BLaER1 treated with 17β-estradiol and CSF1 and Interleukin-3, amounts not matched to agents 10 nM and 100 nM (cell line): ENCODE data around the gene THG1L.
A peak's percentile ranks its signal among the peaks of the same experiment; 100 is the strongest.
"Not testable (repeated sequence)": the region's sequence is repeated elsewhere in the genome, so short reads cannot be mapped to it uniquely, and the experiment has no call there.

Experiments used
- H3K27ac ChIP-seq, 11 experiments: shearing (Covaris generic); formaldehyde crosslinking; 2 replicates each; pipeline ENCODE4 v1.8.1; 2022
- H3K27me3 ChIP-seq, 11 experiments: shearing (Covaris generic); formaldehyde crosslinking; 2 replicates each; pipeline ENCODE4 v1.8.1; 2022
- H3K36me3 ChIP-seq, 11 experiments: shearing (Covaris generic); formaldehyde crosslinking; 2 replicates each; pipeline ENCODE4 v1.8.1; 2022
- H3K4me1 ChIP-seq, 10 experiments: shearing (Covaris generic); formaldehyde crosslinking; 2 replicates each; pipeline ENCODE4 v1.8.1; 2022
- H3K4me2 ChIP-seq, 11 experiments: shearing (Covaris generic); formaldehyde crosslinking; 2 replicates each; pipeline ENCODE4 v1.8.1; 2022
- H3K4me3 ChIP-seq, 10 experiments: shearing (Covaris generic); formaldehyde crosslinking; 2 replicates each; pipeline ENCODE4 v1.8.1; 2022
- H3K9ac ChIP-seq, 11 experiments: shearing (Covaris generic); formaldehyde crosslinking; 2 replicates each; pipeline ENCODE4 v1.8.1; 2022
- H3K9me3 ChIP-seq, 11 experiments: shearing (Covaris generic); formaldehyde crosslinking; replicated peaks in 1 of 11; 2 replicates each; pipeline ENCODE4 v1.8.1; 2022
- H4K20me1 ChIP-seq, 11 experiments: shearing (Covaris generic); formaldehyde crosslinking; 2 replicates each; pipeline ENCODE4 v1.8.1; 2022
- Cebpa-rat ChIP-seq, 11 experiments: shearing (Covaris generic); IDR thresholded peaks; 2 replicates each; pipeline ENCODE4 v1.8.1; 2022

Gene THG1L

GRCh38 chr5:157703736-157704135 lies 27.5 kb upstream of the THG1L start:
- H3K4me2 ChIP-seq: no peak overlapping the region
- H4K20me1 ChIP-seq: no peaks in the 10 kb centered on the region

GRCh38 chr5:157708866-157709265 lies 22.4 kb upstream of the THG1L start:
- H3K4me2 ChIP-seq: no peak overlapping the region
- H3K4me3 ChIP-seq: no peak overlapping the region
- H3K27ac ChIP-seq: no peak overlapping the region
- H3K9ac ChIP-seq: no peak overlapping the region
- TF ChIP-seq Cebpa-rat (IDR thresholded peaks at IDR 0.05): no peak
- H3K9me3 ChIP-seq: no peaks in the 10 kb centered on the region
- H3K36me3 ChIP-seq: no peaks in the 10 kb centered on the region
- H3K4me1 ChIP-seq: no peaks in the 10 kb centered on the region
- H3K27me3 ChIP-seq: no peaks in the 10 kb centered on the region
- H4K20me1 ChIP-seq: no peaks in the 10 kb centered on the region

More at GRCh38 chr5:157703736-157704135, 27.5 kb upstream of the THG1L start:
- no peaks in the 10 kb centered on the region for H3K36me3 ChIP-seq
- no peaks in the 10 kb centered on the region for H3K27me3 ChIP-seq
- no peak overlapping the region for H3K9ac ChIP-seq
- H3K9me3 ChIP-seq: peaks cover 29 to 32% (median 31%) of the 10 kb centered on the region in 11 experiments
- no peaks in the 10 kb centered on the region for H3K4me1 ChIP-seq
- no peak for TF ChIP-seq Cebpa-rat (IDR thresholded peaks at IDR 0.05)
- no peak overlapping the region for H3K4me3 ChIP-seq
- no peak overlapping the region for H3K27ac ChIP-seq

GRCh38 chr5:157709346-157709745 lies 21.9 kb upstream of the THG1L start:
- Histone ChIP-seq H3K27me3 (no peaks in the 10 kb centered on the region), H3K36me3 (no peaks in the 10 kb centered on the region), H3K4me3 (no peak overlapping the region), H3K4me2 (no peak overlapping the region), H3K9me3 (no peaks in the 10 kb centered on the region), H3K9ac (no peak overlapping the region), H4K20me1 (no peaks in the 10 kb centered on the region), H3K4me1 (no peaks in the 10 kb centered on the region), H3K27ac (no peak overlapping the region)
- no peak for TF ChIP-seq Cebpa-rat (IDR thresholded peaks at IDR 0.05)

GRCh38 chr5:157710431-157710830 lies 20.8 kb upstream of the THG1L start:
- H3K4me2 ChIP-seq: no peak overlapping the region
- H3K9me3 ChIP-seq: no peaks in the 10 kb centered on the region
- H3K36me3 ChIP-seq: no peaks in the 10 kb centered on the region
- no peaks in the 10 kb centered on the region for H3K27me3 ChIP-seq
- H3K4me1 ChIP-seq: no peaks in the 10 kb centered on the region
- no peak overlapping the region for H3K4me3 ChIP-seq
- TF ChIP-seq Cebpa-rat (IDR thresholded peaks at IDR 0.05): no peak
- H3K27ac ChIP-seq: no peak overlapping the region
- no peak overlapping the region for H3K9ac ChIP-seq
- no peaks in the 10 kb centered on the region for H4K20me1 ChIP-seq

GRCh38 chr5:157710882-157711281 lies 20.3 kb upstream of the THG1L start:
- no peaks in the 10 kb centered on the region for H4K20me1 ChIP-seq
- no peak overlapping the region for H3K4me2 ChIP-seq
- no peaks in the 10 kb centered on the region for H3K27me3 ChIP-seq
- H3K9me3 ChIP-seq: no peaks in the 10 kb centered on the region
- H3K9ac ChIP-seq: no peak overlapping the region
- no peak overlapping the region for H3K27ac ChIP-seq
- TF ChIP-seq Cebpa-rat (IDR thresholded peaks at IDR 0.05): no peak
- no peak overlapping the region for H3K4me3 ChIP-seq
- no peaks in the 10 kb centered on the region for H3K36me3 ChIP-seq
- H3K4me1 ChIP-seq: no peaks in the 10 kb centered on the region

GRCh38 chr5:157713830-157714595 lies 17.2 kb upstream of the THG1L start:
- Histone ChIP-seq H3K36me3 (no peaks in the 10 kb centered on the region), H3K4me1 (peaks cover 7 to 23% (median 17%) of the 10 kb centered on the region in 10 experiments), H3K27me3 (no peaks in the 10 kb centered on the region), H3K9me3 (no peaks in the 10 kb centered on the region), H3K4me3 (no peak overlapping the region), H3K27ac (no peak overlapping the region), H3K9ac (no peak overlapping the region), H3K4me2 (no peak overlapping the region), H4K20me1 (no peaks in the 10 kb centered on the region)
- no peak for TF ChIP-seq Cebpa-rat (IDR thresholded peaks at IDR 0.05)

- no peak for TF ChIP-seq Cebpa-rat (IDR thresholded peaks at IDR 0.05)
- no peaks in the 10 kb centered on the region for H3K9me3 ChIP-seq
- H3K9ac ChIP-seq: no peak overlapping the region
- H4K20me1 ChIP-seq: no peaks in the 10 kb centered on the region
- H3K4me2 ChIP-seq: no peak overlapping the region
- H3K4me3 ChIP-seq: no peak overlapping the region
- H3K36me3 ChIP-seq: no peaks in the 10 kb centered on the region
- H3K27ac ChIP-seq: no peak overlapping the region
- H3K4me1 ChIP-seq: peaks cover 7 to 23% (median 17%) of the 10 kb centered on the region in 10 experiments
- no peaks in the 10 kb centered on the region for H3K27me3 ChIP-seq
Observed at GRCh38 chr5:157714596-157714864, 16.7 kb upstream of the THG1L start.

GRCh38 chr5:157718519-157718918 lies 12.7 kb upstream of the THG1L start:
- H4K20me1 ChIP-seq: no peaks in the 10 kb centered on the region
- H3K27me3 ChIP-seq: no peaks in the 10 kb centered on the region
- no peak overlapping the region for H3K4me3 ChIP-seq
- H3K4me1 ChIP-seq: peaks cover 7 to 23% (median 17%) of the 10 kb centered on the region in 10 experiments
- no peak overlapping the region; a peak in 1 of 22 replicates for H3K27ac ChIP-seq
- no peaks in the 10 kb centered on the region for H3K36me3 ChIP-seq
- H3K9me3 ChIP-seq: 0 out of 22 replicates have a peak, but pooled peaks cover 0 to 5% (median 0%) of the 10 kb centered on the region in 11 experiments
- H3K4me2 ChIP-seq: peak overlapping the region in 9 of 11 experiments; percentile 20 to 60 (median 42); a peak in 8 of 22 replicates
- H3K9ac ChIP-seq: no peak overlapping the region
- no peak for TF ChIP-seq Cebpa-rat (IDR thresholded peaks at IDR 0.05)

- Histone ChIP-seq H3K4me3 (no peak overlapping the region), H3K27me3 (no peaks in the 10 kb centered on the region), H4K20me1 (no peaks in the 10 kb centered on the region), H3K4me1 (peaks cover 7 to 23% (median 17%) of the 10 kb centered on the region in 10 experiments), H3K4me2 (no peak overlapping the region; a peak in 1 of 22 replicates), H3K9ac (no peak overlapping the region), H3K36me3 (no peaks in the 10 kb centered on the region), H3K9me3 (0 out of 22 replicates have a peak, but pooled peaks cover 0 to 5% (median 0%) of the 10 kb centered on the region in 11 experiments), H3K27ac (no peak overlapping the region)
- TF ChIP-seq Cebpa-rat (IDR thresholded peaks at IDR 0.05): no peak
Observed at GRCh38 chr5:157719245-157719644, 12.0 kb upstream of the THG1L start.

- Histone ChIP-seq H3K4me1 (peaks cover 7 to 24% (median 19%) of the 10 kb centered on the region in 10 experiments), H3K9ac (no peak overlapping the region), H3K36me3 (no peaks in the 10 kb centered on the region), H3K27me3 (no peaks in the 10 kb centered on the region), H3K4me2 (no peak overlapping the region), H3K4me3 (no peak overlapping the region), H3K27ac (no peak overlapping the region), H4K20me1 (no peaks in the 10 kb centered on the region), H3K9me3 (peaks cover 0 to 5% (median 0%) of the 10 kb centered on the region in 11 experiments; a peak in 3 of 22 replicates)
- TF ChIP-seq Cebpa-rat (IDR thresholded peaks at IDR 0.05): no peak
Observed at GRCh38 chr5:157721159-157721558, 10.1 kb upstream of the THG1L start.

GRCh38 chr5:157722895-157723294 lies 8.3 kb upstream of the THG1L start:
- not testable (repeated sequence) for H3K27ac ChIP-seq, H3K36me3 ChIP-seq, H3K9me3 ChIP-seq, H3K9ac ChIP-seq, H3K27me3 ChIP-seq, H3K4me3 ChIP-seq, H3K4me2 ChIP-seq, H4K20me1 ChIP-seq
- H3K4me1 ChIP-seq: peaks cover 4 to 15% (median 8%) of the 10 kb centered on the region in 10 experiments; a peak in 18 of 20 replicates

- H3K4me3 ChIP-seq, H3K4me2 ChIP-seq, H3K27ac ChIP-seq, H3K9me3 ChIP-seq, H3K9ac ChIP-seq, H3K36me3 ChIP-seq, H4K20me1 ChIP-seq, H3K27me3 ChIP-seq: not testable (repeated sequence)
- peaks cover 0 to 12% (median 4%) of the 10 kb centered on the region in 10 experiments; a peak in 7 of 20 replicates for H3K4me1 ChIP-seq
Observed at GRCh38 chr5:157726607-157727006, 4.6 kb upstream of the THG1L start.

GRCh38 chr5:157727858-157728257 lies 3.4 kb upstream of the THG1L start:
- H3K4me2 ChIP-seq, H4K20me1 ChIP-seq, H3K36me3 ChIP-seq, H3K27me3 ChIP-seq, H3K4me3 ChIP-seq, H3K9ac ChIP-seq, H3K27ac ChIP-seq, H3K9me3 ChIP-seq: not testable (repeated sequence)
- peaks cover 0 to 19% (median 9%) of the 10 kb centered on the region in 10 experiments; a peak in 13 of 20 replicates for H3K4me1 ChIP-seq
